ENCODE data around the gene ASXL3. TPM values are rescaled to one million over a fixed set of nuclear protein-coding genes. Genes with fewer than 3 reads are reported as not detected.

The ASXL3 gene
- total and polyA plus RNA-seq, 10 of the 15 experiments (the other 5 are each of a cell fraction or from before 2014, with no cell fraction given) = 0.15 TPM; not detected in 9

DNA sequence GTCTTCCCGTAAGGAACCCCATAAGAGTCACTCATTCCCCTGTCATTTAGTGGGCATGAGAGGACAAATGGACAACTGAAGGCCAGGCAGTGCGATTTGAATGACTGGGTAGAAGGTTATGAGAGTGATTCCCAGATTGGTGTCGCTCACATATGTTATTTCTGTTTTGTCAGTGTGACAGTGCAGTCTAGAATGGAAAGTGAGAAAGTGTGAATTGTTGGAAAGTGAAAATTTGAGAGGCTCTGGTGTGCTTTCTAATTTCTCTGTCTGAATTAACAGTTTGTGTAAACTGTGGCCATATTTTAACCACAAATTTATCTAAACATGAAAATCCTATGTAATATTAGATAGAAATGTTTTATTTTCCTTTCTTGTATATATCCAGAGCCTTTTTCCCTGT is 49.1 kb downstream of the ASXL3 start:
- ATAC-seq = no peak
- Histone ChIP-seq H3K9ac (ENCODE audit: control insufficient read depth, insufficient read depth, low read length) (no peak overlapping the region), H3K4me3 (no peak overlapping the region), H3K4me1 (ENCODE audit: control insufficient read depth, insufficient read depth, low read length) (no peaks in the 10 kb centered on the region), H3K36me3 (ENCODE audit: control insufficient read depth in 2 of 2, insufficient read depth in 2 of 2, low read length in 1 of 2) (no peaks in the 10 kb centered on the region), H3K27me3 (replicated peaks in 1 of 2; ENCODE audit: control insufficient read depth in 2 of 2, insufficient read depth in 2 of 2, low read length in 1 of 2) (no peaks in the 10 kb centered on the region), H3K9me3 (replicated peaks; ENCODE audit: control insufficient read depth, insufficient read depth, low read length) (no peaks in the 10 kb centered on the region), H2AFZ (ENCODE audit: control insufficient read depth, low read depth, low read length) (no peak overlapping the region), H3K79me2 (ENCODE audit: control insufficient read depth, insufficient read depth, low read length) (no peaks in the 10 kb centered on the region), H3K27ac (ENCODE audit: control insufficient read depth, insufficient read depth) (no peak overlapping the region), H4K20me1 (ENCODE audit: control insufficient read depth, insufficient read depth) (no peaks in the 10 kb centered on the region), H3K4me2 (ENCODE audit: control insufficient read depth, insufficient read depth) (no peak overlapping the region)
- in situ Hi-C loops (cut with MboI) (no loop called here), intact Hi-C loops (cut with micrococcal nuclease; ENCODE audit: unreplicated experiment) (no loop called here)
- FAIRE-seq = no peak
- no peak for DNase-seq (ENCODE audit: low read depth, low spot score)
- WGBS (ENCODE audit: insufficient coverage, insufficient replicate concordance, low lambda C conversion rate, missing lambda C conversion rate) = 25% methylated on average over 3 of the region's 3 CpGs
- CTCF ChIA-PET = no interaction called here
- RAD21 ChIA-PET (ENCODE audit: unreplicated experiment) = no interaction called here
- BruUV-seq (replicated peaks) = no TSS peak
- no peak for TF ChIP-seq LARP7 (IDR thresholded peaks at IDR 0.05)
- TF ChIP-seq CHD2 (IDR thresholded peaks at IDR 0.05; ENCODE audit: borderline replicate concordance, low read depth, low read length) = no peak
- TF ChIP-seq TCF7 (IDR thresholded peaks at IDR 0.05; ENCODE audit: borderline replicate concordance) = no peak
- TF ChIP-seq, protein P1, sequence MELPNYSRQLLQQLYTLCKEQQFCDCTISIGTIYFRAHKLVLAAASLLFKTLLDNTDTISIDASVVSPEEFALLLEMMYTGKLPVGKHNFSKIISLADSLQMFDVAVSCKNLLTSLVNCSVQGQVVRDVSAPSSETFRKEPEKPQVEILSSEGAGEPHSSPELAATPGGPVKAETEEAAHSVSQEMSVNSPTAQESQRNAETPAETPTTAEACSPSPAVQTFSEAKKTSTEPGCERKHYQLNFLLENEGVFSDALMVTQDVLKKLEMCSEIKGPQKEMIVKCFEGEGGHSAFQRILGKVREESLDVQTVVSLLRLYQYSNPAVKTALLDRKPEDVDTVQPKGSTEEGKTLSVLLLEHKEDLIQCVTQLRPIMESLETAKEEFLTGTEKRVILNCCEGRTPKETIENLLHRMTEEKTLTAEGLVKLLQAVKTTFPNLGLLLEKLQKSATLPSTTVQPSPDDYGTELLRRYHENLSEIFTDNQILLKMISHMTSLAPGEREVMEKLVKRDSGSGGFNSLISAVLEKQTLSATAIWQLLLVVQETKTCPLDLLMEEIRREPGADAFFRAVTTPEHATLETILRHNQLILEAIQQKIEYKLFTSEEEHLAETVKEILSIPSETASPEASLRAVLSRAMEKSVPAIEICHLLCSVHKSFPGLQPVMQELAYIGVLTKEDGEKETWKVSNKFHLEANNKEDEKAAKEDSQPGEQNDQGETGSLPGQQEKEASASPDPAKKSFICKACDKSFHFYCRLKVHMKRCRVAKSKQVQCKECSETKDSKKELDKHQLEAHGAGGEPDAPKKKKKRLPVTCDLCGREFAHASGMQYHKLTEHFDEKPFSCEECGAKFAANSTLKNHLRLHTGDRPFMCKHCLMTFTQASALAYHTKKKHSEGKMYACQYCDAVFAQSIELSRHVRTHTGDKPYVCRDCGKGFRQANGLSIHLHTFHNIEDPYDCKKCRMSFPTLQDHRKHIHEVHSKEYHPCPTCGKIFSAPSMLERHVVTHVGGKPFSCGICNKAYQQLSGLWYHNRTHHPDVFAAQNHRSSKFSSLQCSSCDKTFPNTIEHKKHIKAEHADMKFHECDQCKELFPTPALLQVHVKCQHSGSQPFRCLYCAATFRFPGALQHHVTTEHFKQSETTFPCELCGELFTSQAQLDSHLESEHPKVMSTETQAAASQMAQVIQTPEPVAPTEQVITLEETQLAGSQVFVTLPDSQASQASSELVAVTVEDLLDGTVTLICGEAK (IDR thresholded peaks at IDR 0.05; ENCODE audit: borderline replicate concordance) = no peak
- no peak for TF ChIP-seq BCL11A (IDR thresholded peaks at IDR 0.05; ENCODE audit: low read depth, low read length)
- TF ChIP-seq ZBED1 (IDR thresholded peaks at IDR 0.05; ENCODE audit: borderline replicate concordance) = no peak
- no peak for TF ChIP-seq BHLHE40 (IDR thresholded peaks at IDR 0.05; ENCODE audit: borderline replicate concordance in 1 of 2, low read depth in 2 of 2, low read length in 1 of 2)
- TF ChIP-seq WRNIP1 (IDR thresholded peaks at IDR 0.05; ENCODE audit: borderline replicate concordance, low read depth, low read length) = no peak
- no peak for TF ChIP-seq FOXK2 (IDR thresholded peaks at IDR 0.05)
- SMC1A ChIA-PET (ENCODE audit: uncharacterized antibody, unreplicated experiment) = no interaction called here
- POLR2A ChIA-PET = no interaction called here

Measured in GM12878 (cell line).